H1 (cell line): Measurements from ENCODE around the gene TMEM131L. TPM values are rescaled to one million over a fixed set of nuclear protein-coding genes. Genes with fewer than 3 reads are reported as not detected.

Experiments
- CTCF ChIA-PET: fragments of 300-600 bp; sonication (Branson Sonifier 250); formaldehyde crosslinking; loops from one replicate; lab custom pipeline; 2021; ENCODE audit not compliant: partially characterized antibody; lab: Charles Lee
- POLR2A ChIA-PET: fragments of 300-600 bp; sonication (Branson Sonifier 250); formaldehyde crosslinking; loops from one replicate; lab custom pipeline; 2021; ENCODE audit warnings: inconsistent platforms; ENCODE audit not compliant: partially characterized antibody; lab: Charles Lee
- DNase-seq, 2 experiments: peaks; one replicate each; pipeline versions ENCODE4 v3.0.0 to v3.0.0-alpha.2; 2010 to 2022; ENCODE audit warnings: low spot score in 2 of 2, low read depth in 1 of 2, mixed read lengths in 1 of 2
- FAIRE-seq: peaks from 2 replicates; lab custom pipeline; 2011; peaks lifted over from hg19 to GRCh38; lab: Jason Lieb, UNC
- H2AFZ ChIP-seq: 2 replicates; pipeline ENCODE4 v1.8.1; 2012; ENCODE audit warnings: low read length, inconsistent platforms
- H2AK5ac ChIP-seq: 2 replicates; pipeline ENCODE4 v1.6.1; 2013; ENCODE audit warnings: low read depth, low read length
- H2BK120ac ChIP-seq: replicated peaks from 2 replicates; pipeline ENCODE3; 2013; ENCODE audit warnings: low read depth, low read length, inconsistent platforms
- H2BK12ac ChIP-seq: 2 replicates; pipeline ENCODE4 v1.6.1; 2013; ENCODE audit warnings: low read depth, low read length
- H2BK15ac ChIP-seq: 2 replicates; pipeline ENCODE4 v1.6.1; 2013; ENCODE audit warnings: low read length
- H2BK20ac ChIP-seq: 2 replicates; pipeline ENCODE4 v1.6.1; 2013; ENCODE audit warnings: low read length
- H2BK5ac ChIP-seq: 2 replicates; pipeline ENCODE4 v1.6.1; 2013; ENCODE audit warnings: low read depth, low read length
- H3K14ac ChIP-seq: 2 replicates; pipeline ENCODE4 v1.6.1; 2013; ENCODE audit warnings: inconsistent platforms; ENCODE audit not compliant: insufficient read length
- H3K18ac ChIP-seq: 2 replicates; pipeline ENCODE4 v1.6.1; 2013; ENCODE audit warnings: low read length; ENCODE audit errors: extremely low read depth
- H3K23ac ChIP-seq: 2 replicates; pipeline ENCODE4 v1.6.1; 2013; ENCODE audit warnings: inconsistent platforms; ENCODE audit not compliant: insufficient read length
- H3K23me2 ChIP-seq: 2 replicates; pipeline ENCODE4 v1.6.1; 2013; ENCODE audit warnings: low read depth, low read length
- H3K27ac ChIP-seq: 2 replicates; pipeline ENCODE4 v1.6.1; 2011; ENCODE audit warnings: low read depth, low read length, inconsistent platforms
- H3K27me3 ChIP-seq, 4 experiments: replicated peaks in 1 of 4; 1 replicate in 1 of 4; 2 replicates in 3 of 4; pipeline versions ENCODE4 v1.6.1 to v1.8.1; 2011 to 2013; ENCODE audit warnings: low read length in 3 of 4, mild to moderate bottlenecking in 3 of 4, inconsistent platforms in 2 of 4, mixed read lengths in 2 of 4, moderate library complexity in 1 of 4; ENCODE audit not compliant: control insufficient read depth in 3 of 4, insufficient read depth in 3 of 4; ENCODE audit errors: extremely low read depth in 1 of 4
- H3K36me3 ChIP-seq, 4 experiments: 2 replicates each; pipeline versions ENCODE4 v1.6.1 to v1.8.1; 2011 to 2013; ENCODE audit warnings: mild to moderate bottlenecking in 4 of 4, low read length in 3 of 4, moderate library complexity in 2 of 4, control low read depth in 1 of 4, inconsistent platforms in 1 of 4; ENCODE audit not compliant: insufficient read depth in 4 of 4, control insufficient read depth in 2 of 4
- H3K4ac ChIP-seq: replicated peaks from 2 replicates; pipeline ENCODE3; 2013; ENCODE audit warnings: low read length, low read depth, mixed read lengths, inconsistent platforms; ENCODE audit not compliant: insufficient read length
- H3K4me1 ChIP-seq, 4 experiments: replicated peaks in 1 of 4; 1 replicate in 1 of 4; 2 replicates in 3 of 4; pipeline versions ENCODE4 v1.6.1 to v1.8.1; 2011 to 2013; ENCODE audit warnings: low read length in 3 of 4, inconsistent platforms in 2 of 4, mixed read lengths in 1 of 4; ENCODE audit not compliant: insufficient read depth in 4 of 4, control insufficient read depth in 3 of 4
- H3K4me2 ChIP-seq, 2 experiments: 2 replicates each; pipeline versions ENCODE4 v1.6.1 to v1.8.1; 2011 to 2013; ENCODE audit warnings: low read depth in 2 of 2, low read length in 2 of 2, control low read depth in 1 of 2, inconsistent platforms in 1 of 2, mild to moderate bottlenecking in 1 of 2; ENCODE audit not compliant: insufficient read depth in 1 of 2
- H3K4me3 ChIP-seq, 4 experiments: fragments of 200-600, 300-600 bp in 1 of 4; sonication (generic), shearing (Covaris generic), sonication (Bioruptor Twin) in 1 of 4; 2 replicates each; pipeline versions ENCODE4 v1.5.1 to v1.8.1; 2011 to 2016; ENCODE audit warnings: low read length in 4 of 4, low read depth in 3 of 4, control low read depth in 2 of 4, inconsistent platforms in 2 of 4, mild to moderate bottlenecking in 2 of 4, mixed read lengths in 1 of 4, moderate library complexity in 1 of 4; ENCODE audit not compliant: insufficient read depth in 2 of 4; ENCODE audit errors: extremely low read depth in 1 of 4
- H3K56ac ChIP-seq: replicated peaks from 2 replicates; pipeline ENCODE3; 2013; ENCODE audit warnings: low read depth, mild to moderate bottlenecking, mixed read lengths, low read length, inconsistent platforms; ENCODE audit not compliant: insufficient read length
- H3K79me1 ChIP-seq: 2 replicates; pipeline ENCODE4 v1.6.1; 2013; ENCODE audit warnings: low read depth, low read length, control low read depth
- H3K79me2 ChIP-seq, 2 experiments: 2 replicates each; pipeline versions ENCODE4 v1.6.1 to v1.8.1; 2012 to 2013; ENCODE audit warnings: low read length in 2 of 2, mild to moderate bottlenecking in 2 of 2, inconsistent platforms in 1 of 2; ENCODE audit not compliant: insufficient read depth in 2 of 2, control insufficient read depth in 1 of 2
- H3K9ac ChIP-seq, 4 experiments: replicated peaks in 1 of 4; 1 replicate in 1 of 4; 2 replicates in 3 of 4; pipeline versions ENCODE4 v1.6.1 to v1.8.1; 2011 to 2013; ENCODE audit warnings: low read depth in 3 of 4, low read length in 3 of 4, control low read depth in 2 of 4, mild to moderate bottlenecking in 2 of 4, moderate library complexity in 2 of 4, inconsistent platforms in 1 of 4; ENCODE audit errors: extremely low read depth in 1 of 4
- H3K9me3 ChIP-seq, 2 experiments: 2 replicates each; pipeline versions ENCODE4 v1.6.1 to v1.8.1; 2012 to 2013; ENCODE audit warnings: mild to moderate bottlenecking in 2 of 2, moderate library complexity in 2 of 2, control low read depth in 1 of 2, inconsistent platforms in 1 of 2, low read depth in 1 of 2, low read length in 1 of 2, mixed read lengths in 1 of 2; ENCODE audit not compliant: insufficient read depth in 2 of 2
- H4K20me1 ChIP-seq, 2 experiments: replicated peaks in 1 of 2; 2 replicates each; pipeline versions ENCODE3 to v1.8.1; 2011 to 2013; ENCODE audit warnings: inconsistent platforms in 2 of 2, low read length in 2 of 2, mild to moderate bottlenecking in 1 of 2; ENCODE audit not compliant: insufficient read depth in 2 of 2, control insufficient read depth in 1 of 2
- H4K5ac ChIP-seq: 2 replicates; pipeline ENCODE4 v1.6.1; 2013; ENCODE audit warnings: low read length, low read depth, mixed read lengths, inconsistent platforms; ENCODE audit not compliant: insufficient read length
- H4K8ac ChIP-seq: 2 replicates; pipeline ENCODE4 v1.8.0; 2013; ENCODE audit warnings: mild to moderate bottlenecking, moderate library complexity, low read length, inconsistent platforms; ENCODE audit not compliant: insufficient read depth; ENCODE audit errors: extremely low read depth
- H4K91ac ChIP-seq: replicated peaks from 2 replicates; pipeline ENCODE3; 2013; ENCODE audit warnings: low read length, mixed read lengths, inconsistent platforms; ENCODE audit not compliant: insufficient read length
- BRCA1 ChIP-seq: IDR thresholded peaks from 2 replicates; pipeline ENCODE4 v1.6.1; 2012; ENCODE audit warnings: low read depth, low read length, improper control_type of control experiment
- CBX5 ChIP-seq: fragments of 300-800, 300-1000 bp; sonication (generic); IDR thresholded peaks from 2 replicates; pipeline ENCODE4 v1.7.1; 2016; ENCODE audit warnings: antibody characterized with exemption, low read length, low read depth
- CHD1 ChIP-seq: IDR thresholded peaks from 2 replicates; pipeline ENCODE4 v1.6.1; 2012; ENCODE audit warnings: low read depth, low read length, improper control_type of control experiment
- FOSL1 ChIP-seq: IDR thresholded peaks from 2 replicates; pipeline ENCODE4 v1.6.1; 2011; ENCODE audit warnings: mild to moderate bottlenecking, low read depth, low read length, moderate library complexity; ENCODE audit not compliant: insufficient read depth
- GTF2F1 ChIP-seq: IDR thresholded peaks from 2 replicates; pipeline ENCODE4 v1.6.1; 2012; ENCODE audit warnings: low read depth, low read length, improper control_type of control experiment, borderline replicate concordance
- HDAC6 ChIP-seq: IDR thresholded peaks from one replicate; pipeline ENCODE4 v1.7.1; 2012; ENCODE audit warnings: low read depth, mild to moderate bottlenecking, inconsistent platforms, low read length, moderate library complexity
- POU5F1 ChIP-seq: IDR thresholded peaks from 2 replicates; pipeline ENCODE4 v1.6.1; 2011; ENCODE audit warnings: low read depth, mild to moderate bottlenecking, low read length, moderate library complexity
- SP4 ChIP-seq: IDR thresholded peaks from 2 replicates; pipeline ENCODE4 v1.6.1; 2012; ENCODE audit warnings: low read length, inconsistent platforms
- TEAD4 ChIP-seq: IDR thresholded peaks from 2 replicates; pipeline ENCODE4 v1.6.1; 2012; ENCODE audit warnings: low read depth, low read length, inconsistent platforms, mixed read lengths
- WGBS, 2 experiments: shearing (Covaris generic) in 1 of 2; methylation state at CpG; one replicate each; pipeline versions ENCODE4 v1.1.6 to v1.1.7; 2013 to 2015; ENCODE audit warnings: low lambda C conversion rate in 2 of 2, mixed read lengths in 2 of 2, inconsistent platforms in 1 of 2, low coverage in 1 of 2, missing lambda C conversion rate in 1 of 2; ENCODE audit not compliant: insufficient replicate concordance in 2 of 2, insufficient coverage in 1 of 2, insufficient read length in 1 of 2; ENCODE audit errors: extremely low coverage in 1 of 2, missing lambda C conversion rate in 1 of 2; 5-methylcytosine and 5-hydroxymethylcytosine counted together
- polyA plus RNA-seq, 7 experiments: library from polyadenylated mRNA; depleted of rRNA in 3 of 7; stranded (reverse) in 5 of 7; unstranded in 2 of 7; fragments of >200 nt in 5 of 7; fragments of 200-250 nt in 2 of 7; gene quantifications; 1 replicate in 5 of 7; 2 replicates in 1 of 7; 4 replicates in 1 of 7; pipeline versions ENCODE4 v1.2.1 to v1.2.3, GENCODE V29; 2011 to 2013; ENCODE audit warnings: missing spikeins in 2 of 7, mixed read lengths in 2 of 7
- total RNA-seq: library from RNA; stranded (reverse); fragmentation: NEBNext Ultra II Directional; extraction: Animal tissue kit (Norgen Biotek cat#: 25700); gene quantifications from 2 replicates; pipeline ENCODE4 v1.2.1, GENCODE V29; 2021
- TF ChIP-seq, protein P1 (sequence below), 3 experiments: IDR thresholded peaks; 1 replicate in 2 of 3; 2 replicates in 1 of 3; pipeline versions ENCODE4 v1.5.1 to v1.6.1; 2011; ENCODE audit warnings: low read length in 3 of 3, mild to moderate bottlenecking in 3 of 3, inconsistent platforms in 2 of 3, low read depth in 1 of 3, moderate library complexity in 1 of 3; ENCODE audit not compliant: insufficient read depth in 1 of 3; ENCODE audit errors: control extremely low read depth in 1 of 3

TMEM131L gene
- total and polyA plus RNA-seq, 2 of the 8 experiments (the other 6 are each of a cell fraction or from before 2014, with no cell fraction given) = 14.3 to 26.1 TPM

DNA sequence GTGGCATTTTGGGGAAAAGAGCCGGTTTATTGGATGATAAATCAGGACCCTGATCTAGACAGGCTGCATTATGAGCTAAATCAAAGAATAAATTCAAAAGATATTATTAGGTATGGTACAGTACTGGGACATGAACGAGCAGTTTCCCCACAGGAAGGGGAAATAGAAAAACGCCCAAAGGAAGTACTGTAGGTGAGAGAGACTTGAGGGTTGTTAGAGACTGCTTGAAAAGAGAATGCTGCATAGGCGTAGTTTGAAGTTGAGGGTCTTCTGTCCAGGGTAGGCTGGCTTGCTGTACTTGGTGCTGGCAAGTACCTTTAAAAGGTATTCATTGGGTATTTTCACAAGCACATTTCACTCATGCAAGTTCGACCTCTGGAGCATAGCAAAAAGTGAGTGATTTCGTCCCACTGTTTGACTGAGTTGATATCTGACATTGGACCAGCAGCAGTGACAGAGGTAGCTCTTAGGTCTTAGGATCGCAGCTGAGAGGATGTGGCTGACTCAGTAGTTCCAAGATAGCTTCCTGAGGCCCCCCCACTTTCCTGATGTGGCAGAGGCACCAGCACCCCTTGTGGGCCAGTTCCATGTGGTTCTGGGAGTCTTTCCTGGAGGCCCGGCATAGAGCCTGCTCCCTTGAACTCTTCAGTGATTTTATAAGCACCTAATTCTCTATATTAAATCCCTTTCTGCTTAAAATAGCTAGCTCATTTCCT, 64.3 kb downstream of the TMEM131L start:
- Histone ChIP-seq H3K9me3 (no peaks in the 10 kb centered on the region), H3K4me3 (no peak overlapping the region), H2BK15ac (no peak overlapping the region), H2BK12ac (no peak overlapping the region), H2AK5ac (no peak overlapping the region), H2BK20ac (no peak overlapping the region), H3K23me2 (no peaks in the 10 kb centered on the region), H3K4ac (no peak overlapping the region), H2BK120ac (no peak overlapping the region), H3K79me2 (peaks cover 0 to 28% of the 10 kb centered on the region in 2 experiments; a peak in 2 of 4 replicates), H3K14ac (no peak overlapping the region), H3K27ac (no peak overlapping the region), H3K56ac (no peak overlapping the region), H2BK5ac (no peak overlapping the region), H3K18ac (no peak overlapping the region), H3K4me1 (peaks cover 5 to 9% (median 6%) of the 10 kb centered on the region in 4 experiments), H3K9ac (no peak overlapping the region), H4K91ac (no peak overlapping the region), H3K36me3 (no peaks in the 10 kb centered on the region), H2AFZ (no peak overlapping the region), H4K20me1 (peaks cover 1 to 2% of the 10 kb centered on the region in 2 experiments), H4K5ac (no peak overlapping the region), H3K27me3 (no peaks in the 10 kb centered on the region), H3K79me1 (peaks cover 4% of the 10 kb centered on the region), H3K23ac (no peak overlapping the region), H3K4me2 (no peak overlapping the region), H4K8ac (0 out of 2 replicates have a peak overlapping the region, but pooled peaks have one; percentile 9)
- FAIRE-seq (no peak), DNase-seq (no peak)
- 85% methylated on average over 8 of the region's 8 CpGs; no CpG with 5 or more reads in 1 of the 2 experiments for WGBS, 2 experiments
- CTCF ChIA-PET = interaction anchor here (0.6 to 7.1 kb wide), 12 partner anchors 8 to 97 kb away, joined by 3 to 78 read pairs (median 4); partner anchors contain the start of gene TMEM131L
- POLR2A ChIA-PET = interaction anchor here (0.6 to 4.0 kb wide), 2 partner anchors 15 to 64 kb away, joined by 3 to 15 read pairs; partner anchors contain the start of gene TMEM131L
- TF ChIP-seq, protein P1, sequence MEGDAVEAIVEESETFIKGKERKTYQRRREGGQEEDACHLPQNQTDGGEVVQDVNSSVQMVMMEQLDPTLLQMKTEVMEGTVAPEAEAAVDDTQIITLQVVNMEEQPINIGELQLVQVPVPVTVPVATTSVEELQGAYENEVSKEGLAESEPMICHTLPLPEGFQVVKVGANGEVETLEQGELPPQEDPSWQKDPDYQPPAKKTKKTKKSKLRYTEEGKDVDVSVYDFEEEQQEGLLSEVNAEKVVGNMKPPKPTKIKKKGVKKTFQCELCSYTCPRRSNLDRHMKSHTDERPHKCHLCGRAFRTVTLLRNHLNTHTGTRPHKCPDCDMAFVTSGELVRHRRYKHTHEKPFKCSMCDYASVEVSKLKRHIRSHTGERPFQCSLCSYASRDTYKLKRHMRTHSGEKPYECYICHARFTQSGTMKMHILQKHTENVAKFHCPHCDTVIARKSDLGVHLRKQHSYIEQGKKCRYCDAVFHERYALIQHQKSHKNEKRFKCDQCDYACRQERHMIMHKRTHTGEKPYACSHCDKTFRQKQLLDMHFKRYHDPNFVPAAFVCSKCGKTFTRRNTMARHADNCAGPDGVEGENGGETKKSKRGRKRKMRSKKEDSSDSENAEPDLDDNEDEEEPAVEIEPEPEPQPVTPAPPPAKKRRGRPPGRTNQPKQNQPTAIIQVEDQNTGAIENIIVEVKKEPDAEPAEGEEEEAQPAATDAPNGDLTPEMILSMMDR (IDR thresholded peaks at IDR 0.05; ENCODE audit: control extremely low read depth in 1 of 3, insufficient read depth in 1 of 3, low read depth in 1 of 3, low read length in 3 of 3) = no peak
- TF ChIP-seq CHD1 (no peak), TEAD4 (no peak), GTF2F1 (no peak), SP4 (no peak), BRCA1 (no peak), CBX5 (no peak), POU5F1 (no peak), FOSL1 (no peak), HDAC6 (no peak)
